WTC11 (cell line): ENCODE results near the gene VDR.
A peak's percentile ranks its signal among the peaks of the same experiment; 100 is the strongest.

Source experiments
- ATF3 ChIP-seq: sonication (generic); formaldehyde crosslinking; conservative IDR thresholded peaks from 2 replicates; pipeline ENCODE4 v1.8.1; 2022; ENCODE audit warnings: mild to moderate bottlenecking, missing genetic modification reagents
- NR3C1 ChIP-seq: sonication (generic); formaldehyde crosslinking; conservative IDR thresholded peaks from 2 replicates; pipeline ENCODE4 v1.8.1; 2023; ENCODE audit warnings: low read depth, mild to moderate bottlenecking, missing genetic modification reagents
- TF ChIP-seq, protein P1 (sequence below): fragments of 200-600 bp; IDR thresholded peaks from 2 replicates; pipeline ENCODE4 v1.8.0; 2022; ENCODE audit warnings: antibody characterized with exemption

- TF ChIP-seq NR3C1 (no peak), ATF3 (no peak)
- TF ChIP-seq, protein P1, sequence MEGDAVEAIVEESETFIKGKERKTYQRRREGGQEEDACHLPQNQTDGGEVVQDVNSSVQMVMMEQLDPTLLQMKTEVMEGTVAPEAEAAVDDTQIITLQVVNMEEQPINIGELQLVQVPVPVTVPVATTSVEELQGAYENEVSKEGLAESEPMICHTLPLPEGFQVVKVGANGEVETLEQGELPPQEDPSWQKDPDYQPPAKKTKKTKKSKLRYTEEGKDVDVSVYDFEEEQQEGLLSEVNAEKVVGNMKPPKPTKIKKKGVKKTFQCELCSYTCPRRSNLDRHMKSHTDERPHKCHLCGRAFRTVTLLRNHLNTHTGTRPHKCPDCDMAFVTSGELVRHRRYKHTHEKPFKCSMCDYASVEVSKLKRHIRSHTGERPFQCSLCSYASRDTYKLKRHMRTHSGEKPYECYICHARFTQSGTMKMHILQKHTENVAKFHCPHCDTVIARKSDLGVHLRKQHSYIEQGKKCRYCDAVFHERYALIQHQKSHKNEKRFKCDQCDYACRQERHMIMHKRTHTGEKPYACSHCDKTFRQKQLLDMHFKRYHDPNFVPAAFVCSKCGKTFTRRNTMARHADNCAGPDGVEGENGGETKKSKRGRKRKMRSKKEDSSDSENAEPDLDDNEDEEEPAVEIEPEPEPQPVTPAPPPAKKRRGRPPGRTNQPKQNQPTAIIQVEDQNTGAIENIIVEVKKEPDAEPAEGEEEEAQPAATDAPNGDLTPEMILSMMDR, result peak; percentile 24; the same call in 1 of the 2 replicates
These were observed 34.5 kb downstream of the VDR start for GRCh38 chr12:47870175-47870781.
